SK-N-SH treated with all-trans-retinoic acid at 6 μM for 48 hours (cell line): ENCODE data around the gene FAM229B.

Experiments used
- ATAC-seq: fragments of 200-7000 bp; cut with Tn5 transposase; 3 replicates; pipeline ENCODE4 v1.9.1; 2020; ENCODE audit warnings: mild to moderate bottlenecking, moderate library complexity
- ARNTL ChIP-seq: fragments of 450-650 bp; formaldehyde crosslinking; IDR thresholded peaks from 2 replicates; pipeline ENCODE4 v1.5.0; 2020; ENCODE audit warnings: low read depth, mild to moderate bottlenecking, moderate library complexity, borderline replicate concordance
- BACH2 ChIP-seq: fragments of 250-450 bp; sonication (Bioruptor Pico); IDR thresholded peaks from 2 replicates; pipeline ENCODE4 v1.9.0; 2021; ENCODE audit warnings: mild to moderate bottlenecking, borderline replicate concordance
- CSDC2 ChIP-seq: fragments of 250-450 bp; sonication (Bioruptor Pico); IDR thresholded peaks from 2 replicates; pipeline ENCODE4 v1.5.0; 2020; ENCODE audit warnings: mild to moderate bottlenecking, moderate library complexity
- GLIS3 ChIP-seq: fragments of 250-450 bp; sonication (Bioruptor Pico); IDR thresholded peaks from 2 replicates; pipeline ENCODE4 v1.5.0; 2020; ENCODE audit warnings: mild to moderate bottlenecking, moderate library complexity
- ISL1 ChIP-seq: fragments of 250-450 bp; sonication (Bioruptor Pico); IDR thresholded peaks from 2 replicates; pipeline ENCODE4 v2.1.2; 2022; ENCODE audit warnings: mild to moderate bottlenecking, moderate library complexity
- OSR1 ChIP-seq: fragments of 250-450 bp; sonication (Bioruptor Pico); IDR thresholded peaks from 2 replicates; pipeline ENCODE4 v1.8.0; 2022; ENCODE audit warnings: moderate library complexity, mild to moderate bottlenecking, inconsistent platforms
- PPARA ChIP-seq: fragments of 250-450 bp; sonication (Bioruptor Pico); IDR thresholded peaks from 2 replicates; pipeline ENCODE4 v1.5.0; 2020; ENCODE audit warnings: mild to moderate bottlenecking, borderline replicate concordance
- RARB ChIP-seq: fragments of 250-450 bp; sonication (Bioruptor Pico); IDR thresholded peaks from 2 replicates; pipeline ENCODE4 v1.8.0; 2021; ENCODE audit warnings: mild to moderate bottlenecking, moderate library complexity
- SNAI2 ChIP-seq: fragments of 250-450 bp; sonication (Bioruptor Pico); IDR thresholded peaks from 2 replicates; pipeline ENCODE4 v1.5.0; 2020; ENCODE audit warnings: mild to moderate bottlenecking, moderate library complexity
- TCF4 ChIP-seq: fragments of 250-450 bp; sonication (Bioruptor Pico); IDR thresholded peaks from 2 replicates; pipeline ENCODE4 v1.8.0; 2021; ENCODE audit warnings: mild to moderate bottlenecking, moderate library complexity, borderline replicate concordance
- TOX ChIP-seq: fragments of 250-450 bp; sonication (Bioruptor Pico); IDR thresholded peaks from 2 replicates; pipeline ENCODE4 v1.8.0; 2021; ENCODE audit warnings: mild to moderate bottlenecking, moderate library complexity, borderline replicate concordance
- ZC3H10 ChIP-seq: fragments of 250-450 bp; sonication (Bioruptor Pico); IDR thresholded peaks from 2 replicates; pipeline ENCODE4 v1.5.1; 2021; ENCODE audit warnings: mild to moderate bottlenecking, moderate library complexity
- ZFP30 ChIP-seq: fragments of 450-650 bp; formaldehyde crosslinking; IDR thresholded peaks from 2 replicates; pipeline ENCODE4 v1.5.0; 2022; ENCODE audit warnings: mild to moderate bottlenecking, moderate library complexity
- ZNF565 ChIP-seq: fragments of 450-650 bp; formaldehyde crosslinking; conservative IDR thresholded peaks from 2 replicates; pipeline ENCODE4 v1.5.0; 2020; ENCODE audit warnings: low read depth, mild to moderate bottlenecking, moderate library complexity
- ZNF70 ChIP-seq: fragments of 450-650 bp; formaldehyde crosslinking; IDR thresholded peaks from 2 replicates; pipeline ENCODE4 v1.5.0; 2020; ENCODE audit warnings: mild to moderate bottlenecking, moderate library complexity
- ZNF8 ChIP-seq: fragments of 450-650 bp; formaldehyde crosslinking; IDR thresholded peaks from 2 replicates; pipeline ENCODE4 v1.5.0; 2020; ENCODE audit warnings: mild to moderate bottlenecking, moderate library complexity
- TF ChIP-seq, protein P1 (sequence below): fragments of 250-450 bp; sonication (Bioruptor Pico); IDR thresholded peaks from 2 replicates; pipeline ENCODE4 v1.8.0; 2020; ENCODE audit warnings: mild to moderate bottlenecking, moderate library complexity, borderline replicate concordance
- TF ChIP-seq, protein P2 (sequence below): fragments of 250-450 bp; sonication (Bioruptor Pico); IDR thresholded peaks from 2 replicates; pipeline ENCODE4 v1.8.0; 2021; ENCODE audit warnings: low read depth, mild to moderate bottlenecking, moderate library complexity, borderline replicate concordance
- TF ChIP-seq, protein P3 (sequence below): fragments of 250-450 bp; sonication (Bioruptor Pico); IDR thresholded peaks from 2 replicates; pipeline ENCODE4 v1.5.1; 2021; ENCODE audit warnings: mild to moderate bottlenecking, moderate library complexity
- TF ChIP-seq, protein P4 (sequence below): fragments of 250-450 bp; sonication (Bioruptor Pico); IDR thresholded peaks from 2 replicates; pipeline ENCODE4 v1.5.1; 2020; ENCODE audit warnings: low read depth, mild to moderate bottlenecking, moderate library complexity
- TF ChIP-seq, protein P5 (sequence below): fragments of 250-450 bp; sonication (Bioruptor Pico); IDR thresholded peaks from 2 replicates; pipeline ENCODE4 v1.5.0; 2020; ENCODE audit warnings: mild to moderate bottlenecking, moderate library complexity

FAM229B gene

DNA sequence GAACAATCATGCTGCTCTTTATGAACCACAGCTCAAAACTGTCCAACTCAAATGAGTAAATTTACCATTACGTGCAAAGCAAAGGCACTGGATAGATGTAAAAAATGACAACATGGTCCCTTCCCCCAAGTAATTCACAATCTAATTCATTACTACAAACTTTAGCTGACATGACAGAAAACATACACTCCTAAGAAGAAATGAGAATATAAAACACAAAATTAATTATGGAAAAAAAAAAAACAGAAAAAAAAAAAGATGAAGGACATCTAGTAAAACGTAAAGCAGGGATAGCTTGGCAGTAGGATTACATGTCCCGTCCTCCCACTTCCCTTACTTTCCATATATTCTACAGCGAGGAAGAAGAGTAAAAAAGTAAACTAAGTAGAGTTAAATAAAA, 5.8 kb upstream of the FAM229B start:
- TF ChIP-seq RARB (CRISPR knock-in tag) = no peak
- TF ChIP-seq, protein P1, sequence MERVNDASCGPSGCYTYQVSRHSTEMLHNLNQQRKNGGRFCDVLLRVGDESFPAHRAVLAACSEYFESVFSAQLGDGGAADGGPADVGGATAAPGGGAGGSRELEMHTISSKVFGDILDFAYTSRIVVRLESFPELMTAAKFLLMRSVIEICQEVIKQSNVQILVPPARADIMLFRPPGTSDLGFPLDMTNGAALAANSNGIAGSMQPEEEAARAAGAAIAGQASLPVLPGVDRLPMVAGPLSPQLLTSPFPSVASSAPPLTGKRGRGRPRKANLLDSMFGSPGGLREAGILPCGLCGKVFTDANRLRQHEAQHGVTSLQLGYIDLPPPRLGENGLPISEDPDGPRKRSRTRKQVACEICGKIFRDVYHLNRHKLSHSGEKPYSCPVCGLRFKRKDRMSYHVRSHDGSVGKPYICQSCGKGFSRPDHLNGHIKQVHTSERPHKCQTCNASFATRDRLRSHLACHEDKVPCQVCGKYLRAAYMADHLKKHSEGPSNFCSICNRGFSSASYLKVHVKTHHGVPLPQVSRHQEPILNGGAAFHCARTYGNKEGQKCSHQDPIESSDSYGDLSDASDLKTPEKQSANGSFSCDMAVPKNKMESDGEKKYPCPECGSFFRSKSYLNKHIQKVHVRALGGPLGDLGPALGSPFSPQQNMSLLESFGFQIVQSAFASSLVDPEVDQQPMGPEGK (CRISPR knock-in tag) = no peak
- no peak for TF ChIP-seq TOX (CRISPR knock-in tag)
- TF ChIP-seq ISL1 (CRISPR knock-in tag) = no peak
- no peak for TF ChIP-seq ZNF70 (CRISPR knock-in tag)
- TF ChIP-seq ARNTL (CRISPR knock-in tag) = no peak
- no peak for TF ChIP-seq ZFP30 (CRISPR knock-in tag)
- ATAC-seq = no peak

DNA sequence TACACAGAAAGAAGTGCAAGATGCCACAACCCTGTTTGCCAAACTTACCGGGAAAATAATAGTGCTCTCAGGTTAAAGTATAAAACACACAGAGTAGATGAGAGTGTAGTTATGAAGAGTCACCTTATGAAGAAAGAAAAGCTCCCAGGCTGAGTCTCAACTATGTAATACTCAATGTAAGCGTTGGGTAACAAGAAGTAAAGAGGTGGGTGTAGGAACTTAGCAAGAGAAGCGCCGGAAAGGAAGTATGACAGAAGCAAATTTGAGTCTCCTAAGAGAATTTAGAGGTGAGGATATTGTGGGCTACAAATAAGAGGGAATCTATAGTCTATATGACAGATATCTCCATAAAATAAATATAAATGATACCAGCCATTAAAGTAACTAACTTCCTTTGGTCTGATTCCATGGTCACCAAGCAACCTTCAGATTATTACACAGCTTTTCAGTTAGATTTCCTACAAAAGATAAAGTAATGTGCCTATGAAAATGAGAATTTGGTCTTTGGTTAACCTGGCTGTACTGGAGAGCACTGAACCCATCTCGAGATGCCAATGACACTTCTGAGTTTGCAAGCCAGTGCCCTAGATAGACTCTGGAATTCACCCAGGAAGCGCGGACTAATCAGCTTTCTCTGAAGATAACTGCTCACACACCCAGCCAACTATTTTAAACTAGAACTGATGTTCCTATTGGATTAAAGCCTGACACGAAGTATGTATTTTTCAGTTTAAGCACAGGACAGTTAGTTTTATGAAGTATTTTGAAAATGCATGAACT, 1.9 kb upstream of the FAM229B start:
- no peak for ATAC-seq

DNA sequence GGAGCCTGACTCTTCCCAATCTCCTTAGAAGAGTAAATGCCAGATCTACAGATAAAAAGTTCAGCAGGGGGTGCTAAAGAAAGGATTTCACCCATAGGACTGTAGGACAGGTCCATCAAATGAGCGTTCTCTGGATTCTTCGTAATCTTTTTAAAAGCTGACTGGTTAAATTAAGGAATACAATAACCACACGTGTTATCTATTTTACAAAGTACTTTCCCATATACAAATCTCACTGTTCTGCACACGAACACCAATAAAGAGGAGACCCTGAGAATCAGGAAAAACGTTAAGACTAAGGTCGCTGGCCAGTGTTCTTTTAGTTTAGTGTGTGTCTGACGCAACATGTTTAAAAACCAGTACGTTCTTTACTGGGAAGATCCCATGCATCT, 651 bp upstream of the FAM229B start:
- TF ChIP-seq ZFP30 (CRISPR knock-in tag) = no peak
- no peak for TF ChIP-seq ARNTL (CRISPR knock-in tag)
- TF ChIP-seq SNAI2 (CRISPR knock-in tag) = no peak
- TF ChIP-seq GLIS3 (CRISPR knock-in tag) = no peak
- TF ChIP-seq, protein P2, sequence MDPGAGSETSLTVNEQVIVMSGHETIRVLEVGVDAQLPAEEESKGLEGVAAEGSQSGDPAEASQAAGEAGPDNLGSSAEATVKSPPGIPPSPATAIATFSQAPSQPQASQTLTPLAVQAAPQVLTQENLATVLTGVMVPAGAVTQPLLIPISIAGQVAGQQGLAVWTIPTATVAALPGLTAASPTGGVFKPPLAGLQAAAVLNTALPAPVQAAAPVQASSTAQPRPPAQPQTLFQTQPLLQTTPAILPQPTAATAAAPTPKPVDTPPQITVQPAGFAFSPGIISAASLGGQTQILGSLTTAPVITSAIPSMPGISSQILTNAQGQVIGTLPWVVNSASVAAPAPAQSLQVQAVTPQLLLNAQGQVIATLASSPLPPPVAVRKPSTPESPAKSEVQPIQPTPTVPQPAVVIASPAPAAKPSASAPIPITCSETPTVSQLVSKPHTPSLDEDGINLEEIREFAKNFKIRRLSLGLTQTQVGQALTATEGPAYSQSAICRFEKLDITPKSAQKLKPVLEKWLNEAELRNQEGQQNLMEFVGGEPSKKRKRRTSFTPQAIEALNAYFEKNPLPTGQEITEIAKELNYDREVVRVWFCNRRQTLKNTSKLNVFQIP (CRISPR knock-in tag) = no peak
- TF ChIP-seq TCF4 (CRISPR knock-in tag) = no peak
- TF ChIP-seq, protein P3, sequence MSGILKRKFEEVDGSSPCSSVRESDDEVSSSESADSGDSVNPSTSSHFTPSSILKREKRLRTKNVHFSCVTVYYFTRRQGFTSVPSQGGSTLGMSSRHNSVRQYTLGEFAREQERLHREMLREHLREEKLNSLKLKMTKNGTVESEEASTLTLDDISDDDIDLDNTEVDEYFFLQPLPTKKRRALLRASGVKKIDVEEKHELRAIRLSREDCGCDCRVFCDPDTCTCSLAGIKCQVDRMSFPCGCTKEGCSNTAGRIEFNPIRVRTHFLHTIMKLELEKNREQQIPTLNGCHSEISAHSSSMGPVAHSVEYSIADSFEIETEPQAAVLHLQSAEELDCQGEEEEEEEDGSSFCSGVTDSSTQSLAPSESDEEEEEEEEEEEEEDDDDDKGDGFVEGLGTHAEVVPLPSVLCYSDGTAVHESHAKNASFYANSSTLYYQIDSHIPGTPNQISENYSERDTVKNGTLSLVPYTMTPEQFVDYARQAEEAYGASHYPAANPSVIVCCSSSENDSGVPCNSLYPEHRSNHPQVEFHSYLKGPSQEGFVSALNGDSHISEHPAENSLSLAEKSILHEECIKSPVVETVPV = no peak
- peak; percentile 81 for ATAC-seq

More for the DNA sequence above, 1.9 kb upstream of the FAM229B start:
- TF ChIP-seq BACH2 = no peak
- TF ChIP-seq ARNTL (CRISPR knock-in tag) = no peak

DNA sequence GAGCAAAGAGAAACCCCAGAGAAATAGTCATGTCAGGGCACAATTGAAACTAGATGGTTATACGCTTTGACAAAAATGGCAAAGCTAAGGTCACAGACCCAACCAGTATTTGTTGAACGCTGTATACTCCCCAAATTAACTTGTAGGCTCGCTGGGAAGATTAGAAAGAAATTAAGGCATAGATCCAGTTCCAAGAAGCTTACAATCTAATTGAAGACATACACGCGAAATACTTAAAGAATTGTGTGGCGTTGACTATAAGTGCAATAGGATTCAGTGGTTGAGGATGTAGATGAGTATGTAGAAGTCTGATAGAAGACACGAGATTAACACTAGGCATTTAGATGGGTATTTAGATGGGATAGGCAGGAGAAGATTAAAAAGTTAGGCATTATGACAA, 525 bp downstream of the FAM229B start:
- ATAC-seq = peak; percentile 11; the same call in 2 of the 3 replicates
- TF ChIP-seq ZNF565 = no peak
- TF ChIP-seq, protein P2 (CRISPR knock-in tag) = no peak
- no peak for TF ChIP-seq TOX (CRISPR knock-in tag)
- no peak for TF ChIP-seq ZFP30 (CRISPR knock-in tag)
- no peak for TF ChIP-seq PPARA (CRISPR knock-in tag)
- no peak for TF ChIP-seq ISL1 (CRISPR knock-in tag)
- TF ChIP-seq, protein P3 = no peak
- TF ChIP-seq, protein P4, sequence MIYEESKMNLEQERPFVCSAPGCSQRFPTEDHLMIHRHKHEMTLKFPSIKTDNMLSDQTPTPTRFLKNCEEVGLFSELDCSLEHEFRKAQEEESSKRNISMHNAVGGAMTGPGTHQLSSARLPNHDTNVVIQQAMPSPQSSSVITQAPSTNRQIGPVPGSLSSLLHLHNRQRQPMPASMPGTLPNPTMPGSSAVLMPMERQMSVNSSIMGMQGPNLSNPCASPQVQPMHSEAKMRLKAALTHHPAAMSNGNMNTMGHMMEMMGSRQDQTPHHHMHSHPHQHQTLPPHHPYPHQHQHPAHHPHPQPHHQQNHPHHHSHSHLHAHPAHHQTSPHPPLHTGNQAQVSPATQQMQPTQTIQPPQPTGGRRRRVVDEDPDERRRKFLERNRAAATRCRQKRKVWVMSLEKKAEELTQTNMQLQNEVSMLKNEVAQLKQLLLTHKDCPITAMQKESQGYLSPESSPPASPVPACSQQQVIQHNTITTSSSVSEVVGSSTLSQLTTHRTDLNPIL = no peak
- no peak for TF ChIP-seq OSR1 (CRISPR knock-in tag)
- no peak for TF ChIP-seq RARB (CRISPR knock-in tag)
- TF ChIP-seq CSDC2 = no peak
- TF ChIP-seq ZNF8 = no peak
- TF ChIP-seq, protein P5, sequence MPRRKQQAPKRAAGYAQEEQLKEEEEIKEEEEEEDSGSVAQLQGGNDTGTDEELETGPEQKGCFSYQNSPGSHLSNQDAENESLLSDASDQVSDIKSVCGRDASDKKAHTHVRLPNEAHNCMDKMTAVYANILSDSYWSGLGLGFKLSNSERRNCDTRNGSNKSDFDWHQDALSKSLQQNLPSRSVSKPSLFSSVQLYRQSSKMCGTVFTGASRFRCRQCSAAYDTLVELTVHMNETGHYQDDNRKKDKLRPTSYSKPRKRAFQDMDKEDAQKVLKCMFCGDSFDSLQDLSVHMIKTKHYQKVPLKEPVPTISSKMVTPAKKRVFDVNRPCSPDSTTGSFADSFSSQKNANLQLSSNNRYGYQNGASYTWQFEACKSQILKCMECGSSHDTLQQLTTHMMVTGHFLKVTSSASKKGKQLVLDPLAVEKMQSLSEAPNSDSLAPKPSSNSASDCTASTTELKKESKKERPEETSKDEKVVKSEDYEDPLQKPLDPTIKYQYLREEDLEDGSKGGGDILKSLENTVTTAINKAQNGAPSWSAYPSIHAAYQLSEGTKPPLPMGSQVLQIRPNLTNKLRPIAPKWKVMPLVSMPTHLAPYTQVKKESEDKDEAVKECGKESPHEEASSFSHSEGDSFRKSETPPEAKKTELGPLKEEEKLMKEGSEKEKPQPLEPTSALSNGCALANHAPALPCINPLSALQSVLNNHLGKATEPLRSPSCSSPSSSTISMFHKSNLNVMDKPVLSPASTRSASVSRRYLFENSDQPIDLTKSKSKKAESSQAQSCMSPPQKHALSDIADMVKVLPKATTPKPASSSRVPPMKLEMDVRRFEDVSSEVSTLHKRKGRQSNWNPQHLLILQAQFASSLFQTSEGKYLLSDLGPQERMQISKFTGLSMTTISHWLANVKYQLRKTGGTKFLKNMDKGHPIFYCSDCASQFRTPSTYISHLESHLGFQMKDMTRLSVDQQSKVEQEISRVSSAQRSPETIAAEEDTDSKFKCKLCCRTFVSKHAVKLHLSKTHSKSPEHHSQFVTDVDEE (CRISPR knock-in tag) = no peak
- TF ChIP-seq ZC3H10 (CRISPR knock-in tag) = no peak
- TF ChIP-seq GLIS3 (CRISPR knock-in tag) = no peak
